T47D (cell line): Measurements from ENCODE around the gene TUFM.

Source experiments
- DNase-seq, 2 experiments: peaks; one replicate each; pipeline versions ENCODE4 v3.0.0 to v3.0.0-alpha.2; 2011 to 2012; ENCODE audit warnings: low read depth in 1 of 2, low spot score in 1 of 2
- JUND ChIP-seq: IDR thresholded peaks from 2 replicates; pipeline ENCODE4 v1.6.1; 2012; ENCODE audit warnings: low read depth
- in situ Hi-C: cut with HindIII; loops from 2 replicates; pipeline ENCODE4 v1.10.0; 2016; ENCODE audit warnings: low sequenced_read_pairs, low pct_unique_long_range_greater_than_20kb

The TUFM gene

GRCh38 chr16:28839899-28840298, 6.2 kb downstream of the TUFM start:
- in situ Hi-C loops, result no loop called here
- DNase-seq, result no peak
- no peak for TF ChIP-seq JUND

GRCh38 chr16:28839004-28839639, 7.0 kb downstream of the TUFM start:
- in situ Hi-C loops, result no loop called here
- TF ChIP-seq JUND, result no peak
- no peak for DNase-seq

GRCh38 chr16:28838558-28838918, 7.6 kb downstream of the TUFM start:
- TF ChIP-seq JUND, result no peak
- in situ Hi-C loops, result no loop called here
- DNase-seq, result no peak

GRCh38 chr16:28837672-28838557, 8.2 kb downstream of the TUFM start:
- in situ Hi-C loops, result no loop called here
- TF ChIP-seq JUND, result no peak
- no peak for DNase-seq

GRCh38 chr16:28836761-28837064, 9.4 kb downstream of the TUFM start:
- in situ Hi-C loops, result no loop called here
- DNase-seq, result no peak
- TF ChIP-seq JUND, result no peak

- no peak for DNase-seq
- in situ Hi-C loops, result no loop called here
- no peak for TF ChIP-seq JUND
These were observed 10.0 kb downstream of the TUFM start for GRCh38 chr16:28835864-28836760.

DNA sequence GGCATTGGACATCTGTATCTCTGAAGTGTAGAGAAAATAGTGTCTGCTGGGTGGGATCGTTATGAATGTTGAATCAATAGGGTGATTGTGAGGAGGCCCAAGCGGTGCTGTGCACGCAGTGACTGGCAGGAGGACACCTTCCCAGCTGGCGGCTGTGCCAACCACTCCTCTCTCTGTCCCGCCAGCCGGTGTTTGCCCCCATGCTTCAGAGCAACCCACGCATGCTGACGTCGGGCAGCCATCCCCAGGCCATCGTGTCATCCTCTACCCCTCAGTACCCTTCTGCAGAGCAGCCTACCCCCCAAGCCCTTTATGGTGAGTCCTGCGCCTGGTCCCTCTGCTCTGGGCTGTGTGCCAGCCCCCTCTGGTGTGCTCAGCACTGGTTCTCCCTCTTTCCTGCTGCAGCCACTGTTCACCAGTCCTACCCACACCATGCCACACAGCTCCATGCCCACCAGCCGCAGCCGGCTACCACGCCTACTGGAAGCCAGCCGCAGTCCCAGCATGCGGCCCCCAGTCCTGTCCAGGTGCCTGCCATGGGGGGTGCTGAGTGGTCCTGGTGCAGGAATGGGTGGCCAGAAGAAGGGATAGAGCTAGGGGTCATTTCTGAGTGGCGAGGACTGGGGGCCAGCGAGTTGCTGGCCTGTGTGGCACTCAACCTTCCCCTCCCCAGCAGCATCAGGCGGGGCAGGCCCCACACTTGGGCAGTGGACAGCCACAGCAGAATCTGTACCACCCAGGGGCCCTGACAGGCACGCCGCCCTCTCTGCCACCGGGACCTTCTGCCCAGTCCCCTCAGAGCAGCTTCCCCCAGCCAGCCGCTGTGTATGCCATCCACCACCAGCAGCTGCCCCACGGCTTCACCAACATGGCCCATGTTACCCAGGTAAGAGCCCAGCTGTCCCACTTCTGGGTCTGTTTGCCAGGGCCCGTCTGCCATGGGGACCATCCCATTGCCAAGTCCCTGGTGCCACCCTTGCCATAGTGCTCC, 11.0 kb downstream of the TUFM start:
- DNase-seq, result no peak
- in situ Hi-C loops, result no loop called here
- no peak for TF ChIP-seq JUND

DNA sequence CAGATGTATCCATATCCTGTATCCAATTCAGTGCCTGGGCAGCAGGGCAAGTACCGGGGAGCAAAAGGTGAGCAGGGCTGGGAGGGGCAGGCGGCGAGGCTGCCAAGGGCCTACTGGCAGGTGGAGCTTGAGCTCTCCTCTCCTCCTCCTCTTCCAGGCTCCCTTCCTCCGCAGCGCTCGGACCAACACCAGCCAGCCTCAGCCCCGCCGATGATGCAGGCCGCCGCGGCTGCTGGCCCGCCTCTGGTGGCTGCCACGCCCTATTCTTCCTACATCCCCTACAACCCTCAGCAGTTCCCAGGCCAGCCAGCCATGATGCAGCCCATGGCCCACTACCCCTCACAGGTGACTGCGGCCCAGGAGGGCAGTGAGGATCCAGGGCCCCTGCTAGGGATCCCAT, 11.8 kb downstream of the TUFM start:
- in situ Hi-C loops, result no loop called here
- no peak for TF ChIP-seq JUND
- no peak for DNase-seq

DNA sequence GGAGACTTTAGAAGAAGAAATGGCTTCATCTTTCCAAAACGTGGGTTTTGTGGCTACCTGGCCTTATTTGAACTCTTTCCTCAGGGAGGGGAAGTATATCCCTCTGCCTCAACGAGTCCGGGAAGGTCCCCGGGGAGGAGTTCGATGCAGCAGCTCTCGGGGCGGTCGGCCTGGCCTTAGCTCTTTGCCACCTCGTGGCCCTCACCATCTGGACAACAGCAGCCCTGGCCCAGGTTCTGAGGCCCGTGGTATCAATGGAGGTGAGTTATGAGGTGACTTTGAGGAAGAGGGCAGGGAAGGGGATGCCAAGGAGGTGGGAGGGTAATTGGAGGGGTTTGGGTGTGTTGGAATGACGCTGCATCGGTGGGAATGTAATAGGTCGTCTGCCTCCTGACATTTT, 15.6 kb downstream of the TUFM start:
- in situ Hi-C loops, result no loop called here
- TF ChIP-seq JUND, result no peak

GRCh38 chr16:28829747-28830146, 16.4 kb downstream of the TUFM start:
- TF ChIP-seq JUND, result no peak
- in situ Hi-C loops, result no loop called here
- no peak for DNase-seq

More for the DNA sequence above, 15.6 kb downstream of the TUFM start:
- no peak for DNase-seq

- in situ Hi-C loops, result no loop called here
- no peak for TF ChIP-seq JUND
- peak in 1 of 2 experiments; percentile 41 for DNase-seq
These were observed 20.0 kb downstream of the TUFM start for GRCh38 chr16:28826141-28826540.

- in situ Hi-C loops, result no loop called here
- no peak for TF ChIP-seq JUND
- no peak for DNase-seq
These were observed 21.5 kb downstream of the TUFM start for GRCh38 chr16:28824717-28824973.
